SJSA1 (cell line): ENCODE data around the gene RARB. TPM values are rescaled to one million over a fixed set of nuclear protein-coding genes. Genes with fewer than 3 reads are reported as not detected.
A peak's percentile ranks its signal among the peaks of the same experiment; 100 is the strongest.

Experiments used
- DNase-seq, 2 experiments: peaks; one replicate each; pipeline ENCODE4 v3.0.0-alpha.2; 2015 to 2020; ENCODE audit warnings: low spot score in 2 of 2, low read depth in 1 of 2
- H3K27ac ChIP-seq: fragments of 250-450 bp; sonication (Bioruptor Pico); 2 replicates; pipeline ENCODE4 v1.5.1; 2020; ENCODE audit warnings: mild to moderate bottlenecking, moderate library complexity
- H3K27me3 ChIP-seq: fragments of 250-450 bp; sonication (Bioruptor Pico); replicated peaks from 2 replicates; pipeline ENCODE4 v1.5.1; 2020; ENCODE audit warnings: mild to moderate bottlenecking, moderate library complexity
- H3K36me3 ChIP-seq: fragments of 250-450 bp; sonication (Bioruptor Pico); 2 replicates; pipeline ENCODE4 v1.5.1; 2020; ENCODE audit warnings: mild to moderate bottlenecking
- H3K4me1 ChIP-seq: fragments of 250-450 bp; sonication (Bioruptor Pico); replicated peaks from 2 replicates; pipeline ENCODE4 v1.6.1; 2021; ENCODE audit warnings: mild to moderate bottlenecking
- H3K4me3 ChIP-seq: fragments of 250-450 bp; sonication (Bioruptor Pico); 2 replicates; pipeline ENCODE4 v1.5.1; 2020; ENCODE audit warnings: mild to moderate bottlenecking
- H3K9me3 ChIP-seq: fragments of 250-450 bp; sonication (Bioruptor Pico); replicated peaks from 2 replicates; pipeline ENCODE4 v1.5.1; 2020; ENCODE audit warnings: mild to moderate bottlenecking
- total RNA-seq: library from RNA; depleted of rRNA; stranded (reverse); fragments of >200 nt; shearing (Covaris generic); gene quantifications from 2 replicates; pipeline ENCODE4 v1.2.3, GENCODE V29; 2014

RARB gene
- total RNA-seq, 1 experiment from 2014 or later, result 11.7 TPM

DNA sequence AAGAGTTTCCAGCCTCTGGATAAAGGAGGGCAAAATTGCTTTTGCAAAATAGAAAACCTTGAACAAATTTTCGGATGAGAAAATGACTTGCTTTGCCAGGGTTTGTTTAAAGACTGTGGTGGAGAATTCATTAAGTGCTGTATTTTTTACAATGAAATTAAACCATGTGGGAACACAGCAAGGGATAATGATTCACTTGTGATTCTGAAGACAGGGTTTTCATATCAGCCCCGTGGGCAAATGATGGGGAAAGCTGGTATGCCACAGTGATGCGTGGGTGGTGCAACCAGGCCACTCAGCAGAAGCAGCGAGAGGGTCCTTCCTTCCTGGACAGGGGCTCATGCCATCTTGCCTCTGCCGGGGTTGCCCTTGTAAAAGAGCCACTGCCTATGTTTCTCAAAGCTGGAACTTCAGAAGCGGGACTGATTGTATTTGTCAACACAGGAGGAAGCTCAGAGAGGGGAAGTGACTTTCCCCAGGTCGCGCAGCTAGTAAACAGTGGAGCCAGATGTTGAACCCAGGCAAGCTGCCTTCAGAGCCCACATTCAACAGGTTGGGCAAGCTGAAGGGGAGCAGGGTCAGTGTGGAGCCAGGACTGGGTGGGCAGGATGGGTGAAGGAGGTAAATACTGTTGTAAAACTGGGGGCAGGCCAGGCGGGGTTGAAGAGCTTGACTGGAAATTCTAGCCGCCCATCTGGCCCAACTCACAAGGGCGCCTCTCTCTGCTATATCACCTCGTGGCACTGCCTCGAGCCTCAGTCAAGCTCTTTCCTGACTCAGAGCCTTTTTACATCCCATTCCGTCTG, 157.5 kb downstream of the RARB start:
- Histone ChIP-seq H3K36me3 (peaks cover 3% of the 10 kb centered on the region; the same call in 1 of the 2 replicates), H3K9me3 (no peaks in the 10 kb centered on the region), H3K27ac (no peak overlapping the region), H3K27me3 (no peaks in the 10 kb centered on the region), H3K4me1 (peaks cover 27% of the 10 kb centered on the region), H3K4me3 (no peak overlapping the region)
- no peak for DNase-seq

DNA sequence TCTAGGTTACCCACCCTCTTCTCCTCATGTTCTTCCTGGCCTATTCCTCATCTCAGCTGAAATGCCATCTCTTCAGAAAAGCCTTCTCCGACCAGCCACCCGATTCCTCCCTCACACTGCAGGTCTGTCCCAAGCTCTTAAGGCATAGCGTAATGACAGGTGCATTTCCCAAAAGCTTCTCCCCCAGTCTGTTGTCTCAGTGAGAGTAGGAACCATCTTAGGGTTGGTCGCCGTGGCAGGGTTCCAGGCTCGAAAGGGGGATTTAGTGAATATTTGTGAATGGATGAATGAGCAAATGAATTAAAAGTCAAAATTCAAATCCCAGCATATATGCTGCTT, 158.1 kb downstream of the RARB start:
- Histone ChIP-seq H3K27ac (no peak overlapping the region), H3K4me3 (no peak overlapping the region), H3K36me3 (peaks cover 3% of the 10 kb centered on the region; the same call in 1 of the 2 replicates), H3K27me3 (no peaks in the 10 kb centered on the region), H3K4me1 (peaks cover 21% of the 10 kb centered on the region), H3K9me3 (no peaks in the 10 kb centered on the region)
- DNase-seq, result no peak

DNA sequence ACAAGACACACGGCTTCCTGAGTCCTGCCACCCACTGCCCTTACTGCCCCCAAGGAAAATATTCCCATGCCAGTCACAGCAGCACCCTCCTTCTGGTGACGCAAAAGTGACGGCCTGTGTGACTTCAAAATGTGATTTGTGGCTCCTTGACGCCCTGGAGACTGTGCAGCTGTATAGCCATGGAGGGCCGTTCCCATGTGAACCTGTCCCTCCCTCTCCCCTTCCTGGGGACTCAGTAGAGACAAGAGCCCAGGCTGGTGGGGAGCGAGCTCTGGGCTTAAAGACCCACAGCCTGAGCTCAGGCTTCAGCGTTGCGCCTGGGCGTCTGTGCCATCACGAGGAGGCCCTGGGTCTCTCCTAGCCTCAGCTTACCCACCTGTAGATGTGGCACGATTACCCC, 158.5 kb downstream of the RARB start:
- H3K27ac ChIP-seq, result no peak overlapping the region
- DNase-seq, result no peak
- H3K36me3 ChIP-seq, result peaks cover 3% of the 10 kb centered on the region; the same call in 1 of the 2 replicates
- no peaks in the 10 kb centered on the region for H3K9me3 ChIP-seq
- H3K4me3 ChIP-seq, result no peak overlapping the region
- H3K27me3 ChIP-seq, result no peaks in the 10 kb centered on the region
- H3K4me1 ChIP-seq, result peaks cover 17% of the 10 kb centered on the region

DNA sequence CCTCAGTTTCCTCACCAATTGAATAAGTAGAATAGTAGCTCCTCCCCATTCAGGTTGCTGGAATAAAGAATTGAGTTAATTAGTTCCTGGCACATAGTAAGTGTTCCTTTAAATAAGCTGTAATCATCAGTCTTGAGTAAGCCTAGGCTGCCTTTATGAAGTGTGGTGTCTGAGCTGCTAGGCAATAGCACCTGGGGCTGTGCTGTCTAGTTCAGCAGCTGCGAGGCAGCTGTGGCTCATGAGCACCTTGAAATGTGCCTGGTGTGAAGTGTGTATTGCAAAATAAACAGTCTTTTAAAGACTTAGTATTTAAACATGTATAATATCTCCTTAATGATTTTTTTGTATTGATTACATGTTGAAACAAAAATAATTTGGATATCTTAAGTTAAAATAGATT, 159.0 kb downstream of the RARB start:
- no peaks in the 10 kb centered on the region for H3K9me3 ChIP-seq
- H3K36me3 ChIP-seq, result peaks cover 3% of the 10 kb centered on the region; the same call in 1 of the 2 replicates

DNA sequence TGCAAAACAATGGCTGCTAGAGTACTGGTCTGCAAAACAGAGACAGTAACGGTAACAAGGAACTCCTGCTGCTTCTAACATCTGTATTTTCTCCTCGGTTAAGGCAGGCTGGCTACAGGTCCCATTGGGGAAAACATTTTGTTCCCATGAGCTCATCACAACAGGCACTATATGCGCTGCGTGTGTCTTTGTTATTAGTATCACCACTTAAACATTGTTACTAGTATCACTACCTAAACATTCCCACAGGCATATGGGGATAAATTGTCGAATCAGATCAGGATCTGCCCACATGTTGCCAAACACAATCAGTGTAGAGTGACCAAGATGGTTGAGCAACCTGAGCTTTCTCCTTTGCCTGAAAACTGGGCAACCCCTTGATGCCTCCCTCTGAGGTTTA, 159.5 kb downstream of the RARB start:
- H3K4me3 ChIP-seq, result no peak overlapping the region
- peaks cover 16% of the 10 kb centered on the region for H3K4me1 ChIP-seq
- H3K27ac ChIP-seq, result no peak overlapping the region
- no peaks in the 10 kb centered on the region for H3K27me3 ChIP-seq
- DNase-seq, result no peak
- H3K9me3 ChIP-seq, result no peaks in the 10 kb centered on the region
- peaks cover 3% of the 10 kb centered on the region; the same call in 1 of the 2 replicates for H3K36me3 ChIP-seq

More for the DNA sequence above, 159.0 kb downstream of the RARB start:
- H3K4me1 ChIP-seq, result peaks cover 14% of the 10 kb centered on the region
- DNase-seq, result no peak
- no peaks in the 10 kb centered on the region for H3K27me3 ChIP-seq
- no peak overlapping the region for H3K27ac ChIP-seq
- no peak overlapping the region for H3K4me3 ChIP-seq

DNA sequence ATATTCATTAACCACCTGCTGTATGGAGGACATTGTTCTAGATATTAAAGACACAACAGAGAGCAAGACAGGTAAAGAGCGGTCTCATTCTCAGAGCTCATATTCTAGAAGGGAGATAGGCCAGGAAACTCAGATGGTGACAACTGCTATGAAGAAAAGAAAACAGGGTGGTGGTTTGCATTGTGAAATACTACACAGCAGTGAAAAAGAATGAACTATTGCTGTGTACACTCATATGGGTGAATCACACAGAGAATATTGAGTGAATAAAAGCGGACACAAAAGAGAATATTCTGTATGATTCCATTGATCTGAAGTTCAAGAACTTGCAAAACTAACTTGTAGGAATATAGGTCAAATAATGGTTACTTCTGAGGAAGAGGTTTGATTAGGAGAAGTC, 159.9 kb downstream of the RARB start:
- H3K36me3 ChIP-seq, result peaks cover 3% of the 10 kb centered on the region; the same call in 1 of the 2 replicates
- DNase-seq, result no peak
- no peaks in the 10 kb centered on the region for H3K9me3 ChIP-seq
- H3K27ac ChIP-seq, result no peak overlapping the region
- H3K27me3 ChIP-seq, result no peaks in the 10 kb centered on the region
- no peak overlapping the region for H3K4me3 ChIP-seq
- H3K4me1 ChIP-seq, result peaks cover 16% of the 10 kb centered on the region

DNA sequence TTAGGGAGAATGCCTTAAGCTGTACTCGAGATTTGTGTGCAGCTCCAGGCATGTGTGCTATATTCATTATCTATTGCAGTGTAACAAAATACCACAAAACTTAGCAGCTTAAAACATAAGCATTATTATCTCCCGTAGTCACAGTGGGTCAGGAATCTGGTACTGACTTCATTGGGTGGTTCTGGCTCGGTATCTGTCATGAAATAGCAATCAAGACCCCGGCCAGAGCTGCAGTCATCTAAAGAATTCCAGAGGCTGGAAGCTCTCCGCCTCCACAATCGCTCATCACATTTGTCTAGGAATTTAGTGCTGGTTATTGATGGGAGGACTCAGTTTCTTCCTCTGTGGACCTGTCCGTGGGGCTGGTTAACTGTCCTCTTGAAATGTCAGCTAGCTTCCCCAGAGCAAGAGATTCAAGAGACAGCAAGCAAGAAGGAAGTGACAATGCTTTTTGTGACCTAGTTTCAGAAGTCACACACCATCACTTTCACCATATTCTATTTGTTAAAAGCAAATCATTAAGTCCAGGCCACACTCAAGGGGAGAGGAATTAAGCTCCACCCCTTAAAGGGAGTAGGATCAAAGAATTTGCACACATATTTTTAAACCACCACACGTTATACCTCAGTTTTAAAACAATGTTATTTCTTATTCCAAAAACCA, 160.5 kb downstream of the RARB start:
- Histone ChIP-seq H3K4me1 (peaks cover 17% of the 10 kb centered on the region), H3K4me3 (no peak overlapping the region), H3K27ac (no peak overlapping the region), H3K36me3 (no peaks in the 10 kb centered on the region), H3K27me3 (no peaks in the 10 kb centered on the region), H3K9me3 (no peaks in the 10 kb centered on the region)
- DNase-seq, result no peak

DNA sequence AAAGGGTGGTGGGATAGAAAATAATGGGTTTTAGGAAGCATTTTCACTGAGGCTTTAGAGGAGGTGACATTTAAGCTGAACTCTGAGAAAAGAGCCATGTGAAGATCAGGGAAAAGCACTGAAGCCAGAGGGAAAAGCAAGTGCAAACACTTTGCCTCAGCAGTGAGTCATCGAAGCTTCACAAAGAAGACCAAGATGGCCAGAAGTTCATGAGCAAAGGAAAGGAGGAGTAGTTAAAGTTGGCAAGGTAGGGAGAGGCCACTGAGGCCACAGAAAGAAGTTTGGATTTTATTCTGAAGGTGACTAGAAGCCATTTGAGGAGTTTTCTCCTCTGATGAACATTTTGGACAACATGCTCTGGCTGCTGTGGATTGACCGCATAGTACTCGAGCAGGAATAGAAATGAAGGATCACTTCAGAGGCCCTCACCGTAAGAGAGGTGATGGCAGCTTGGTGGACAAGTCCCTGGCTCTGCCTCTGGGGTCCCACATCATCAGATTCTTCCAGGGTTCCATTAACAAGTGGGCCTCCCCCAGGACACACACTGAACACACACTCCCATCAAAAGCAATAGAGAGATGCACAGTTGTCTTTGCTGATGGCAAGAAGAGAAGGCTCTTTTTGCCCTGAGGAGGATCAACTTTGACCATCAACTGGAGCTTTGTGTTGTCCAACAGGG, 161.2 kb downstream of the RARB start:
- Histone ChIP-seq H3K9me3 (no peaks in the 10 kb centered on the region), H3K36me3 (no peaks in the 10 kb centered on the region), H3K27ac (no peak overlapping the region), H3K4me3 (no peak overlapping the region), H3K4me1 (peaks cover 21% of the 10 kb centered on the region), H3K27me3 (no peaks in the 10 kb centered on the region)
- DNase-seq, result no peak

DNA sequence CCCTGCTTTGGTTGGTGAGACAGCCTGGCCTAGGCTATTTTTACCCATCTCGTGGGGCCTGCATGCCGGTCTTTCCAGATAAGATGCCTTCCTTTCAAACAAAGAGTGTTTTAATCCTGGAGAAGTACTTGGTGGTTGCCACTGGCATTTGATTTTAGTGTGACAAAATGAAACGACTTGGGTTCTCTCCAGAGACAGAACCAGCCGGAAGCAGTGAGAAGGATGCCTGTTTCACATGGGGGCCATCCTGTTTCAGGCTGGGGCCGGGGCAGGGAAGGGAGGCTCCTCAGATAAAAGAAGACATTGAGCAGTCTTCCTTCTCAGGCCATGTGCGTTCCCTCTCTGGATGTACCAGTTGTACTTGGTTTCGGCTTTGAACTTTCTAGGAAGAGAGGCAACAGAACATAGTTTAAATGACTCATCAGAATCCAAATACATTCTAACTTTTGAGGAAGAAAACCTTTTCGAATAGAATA, 161.8 kb downstream of the RARB start:
- Histone ChIP-seq H3K4me3 (no peak overlapping the region), H3K9me3 (no peaks in the 10 kb centered on the region), H3K27ac (no peak overlapping the region), H3K27me3 (no peaks in the 10 kb centered on the region), H3K4me1 (peaks cover 21% of the 10 kb centered on the region), H3K36me3 (no peaks in the 10 kb centered on the region)
- no peak for DNase-seq

DNA sequence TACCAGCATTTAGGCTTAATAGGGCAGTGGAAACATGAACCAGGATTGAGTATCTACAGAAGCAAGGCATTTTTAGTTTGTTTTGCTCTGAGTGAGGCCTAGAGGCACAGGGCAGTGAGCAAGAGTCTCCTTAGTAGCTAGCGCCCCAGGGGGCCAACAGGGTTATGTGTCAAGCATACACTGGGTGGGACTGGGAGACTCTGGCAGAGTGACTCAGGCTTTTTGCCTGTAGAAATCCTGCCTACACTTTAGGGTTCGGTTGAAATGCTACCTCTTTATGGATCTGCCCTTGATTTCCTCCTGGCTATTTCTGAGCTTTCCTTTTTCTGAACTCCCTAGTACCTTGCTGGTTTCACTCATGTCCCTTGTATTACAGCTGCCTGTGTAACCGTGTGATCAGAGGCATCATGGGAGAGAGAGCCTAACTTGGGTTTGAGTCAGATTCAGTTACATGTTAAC, 164.5 kb downstream of the RARB start:
- Histone ChIP-seq H3K27me3 (no peaks in the 10 kb centered on the region), H3K4me1 (peaks cover 21% of the 10 kb centered on the region), H3K36me3 (peaks cover 23% of the 10 kb centered on the region), H3K9me3 (no peaks in the 10 kb centered on the region), H3K4me3 (no peak overlapping the region), H3K27ac (peak overlapping the region; percentile 81)
- DNase-seq, result peak; percentile 73 to 86

DNA sequence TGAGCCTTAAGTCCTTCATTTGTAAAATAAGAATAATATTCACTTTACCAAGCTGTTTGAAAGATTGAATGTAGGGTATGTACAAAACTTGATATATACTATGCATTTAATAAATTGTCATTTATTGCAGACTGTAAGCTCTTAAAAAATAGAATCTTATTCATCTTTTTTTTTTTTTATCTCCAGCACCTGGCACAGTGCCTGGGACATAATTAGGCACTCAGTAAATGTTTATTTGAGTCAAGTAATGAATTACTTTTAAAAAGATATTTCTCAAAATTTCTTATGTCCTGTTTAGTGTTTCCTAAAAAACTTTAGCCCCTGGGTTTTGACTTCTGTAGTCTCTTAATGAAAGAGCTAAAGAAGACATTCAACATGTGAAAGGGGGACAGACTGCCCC, 164.9 kb downstream of the RARB start:
- DNase-seq, result no peak
- H3K27me3 ChIP-seq, result no peaks in the 10 kb centered on the region
- no peaks in the 10 kb centered on the region for H3K9me3 ChIP-seq
- peaks cover 28% of the 10 kb centered on the region for H3K36me3 ChIP-seq
- no peak overlapping the region for H3K4me3 ChIP-seq
- H3K4me1 ChIP-seq, result peaks cover 21% of the 10 kb centered on the region
- H3K27ac ChIP-seq, result peak overlapping the region; percentile 81

DNA sequence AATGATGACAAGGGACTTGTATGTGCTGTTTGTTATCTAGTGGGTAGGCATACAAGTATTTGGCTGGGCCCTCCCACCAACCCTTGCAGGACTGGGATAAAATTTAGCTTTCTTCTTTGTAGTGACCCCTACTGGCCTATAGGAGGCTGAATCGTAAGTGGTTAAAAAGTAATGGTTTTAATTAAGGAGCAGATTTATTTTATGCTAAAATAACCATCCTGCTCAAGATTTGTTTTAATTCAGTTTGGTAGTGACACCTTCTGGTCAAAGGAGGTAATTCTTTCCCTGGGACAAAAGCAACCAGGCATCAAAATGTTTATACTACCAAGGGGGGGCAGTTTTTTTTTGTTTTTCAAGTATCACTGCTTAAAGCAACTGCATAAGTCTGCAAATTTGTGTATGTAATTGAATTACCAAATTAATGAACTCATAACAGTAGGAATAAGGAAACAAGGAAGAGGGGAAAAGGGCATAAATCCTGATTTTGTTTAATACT, 166.0 kb downstream of the RARB start:
- no peak overlapping the region for H3K4me3 ChIP-seq
- H3K9me3 ChIP-seq, result no peaks in the 10 kb centered on the region
- peak in 1 of 2 experiments; percentile 81 for DNase-seq
- H3K4me1 ChIP-seq, result peaks cover 21% of the 10 kb centered on the region
- H3K27ac ChIP-seq, result peak overlapping the region; percentile 81
- H3K27me3 ChIP-seq, result no peaks in the 10 kb centered on the region
- peaks cover 34% of the 10 kb centered on the region for H3K36me3 ChIP-seq

DNA sequence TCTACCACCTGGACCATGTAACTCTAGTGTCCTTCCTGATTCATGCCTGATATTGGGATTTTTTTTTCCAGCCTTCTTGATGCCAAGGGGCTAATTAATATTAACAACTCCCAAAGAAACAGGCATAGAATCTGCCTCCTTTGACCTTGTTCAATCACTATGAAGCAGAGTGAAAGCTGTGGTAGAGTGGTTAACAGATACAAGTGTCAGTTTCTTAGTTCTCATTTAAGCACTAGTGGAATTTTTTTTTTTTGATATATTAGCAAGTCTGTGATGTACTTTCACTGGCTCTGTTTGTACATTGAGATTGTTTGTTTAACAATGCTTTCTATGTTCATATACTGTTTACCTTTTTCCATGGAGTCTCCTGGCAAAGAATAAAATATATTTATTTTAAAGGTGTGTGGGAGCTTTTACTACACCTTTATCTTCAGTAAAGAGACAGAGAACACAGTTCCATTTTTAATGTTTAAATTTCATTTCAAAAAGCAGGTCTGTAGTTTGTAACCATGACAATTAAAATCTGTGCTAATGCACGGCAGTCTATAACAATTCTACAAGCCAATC, 169.6 kb downstream of the RARB start:
- H3K4me1 ChIP-seq, result peaks cover 14% of the 10 kb centered on the region
- H3K36me3 ChIP-seq, result peaks cover 57% of the 10 kb centered on the region
- H3K9me3 ChIP-seq, result no peaks in the 10 kb centered on the region
- no peak overlapping the region for H3K27ac ChIP-seq
- no peaks in the 10 kb centered on the region for H3K27me3 ChIP-seq
- no peak for DNase-seq
- H3K4me3 ChIP-seq, result no peak overlapping the region
